Astrocyte (in vitro differentiated cells and primary cell): ENCODE results near the gene EPS8L3. TPM values are rescaled to one million over a fixed set of nuclear protein-coding genes. Genes with fewer than 3 reads are reported as not detected.

Experiments used
- DNase-seq: peaks from one replicate; pipeline ENCODE4 v3.0.0-alpha.2; 2010; ENCODE audit warnings: low read depth
- FAIRE-seq: peaks from 2 replicates; lab custom pipeline; 2011; peaks lifted over from hg19 to GRCh38; lab: Jason Lieb, UNC
- H2AFZ ChIP-seq: 2 replicates; pipeline ENCODE4 v1.6.0; 2012; ENCODE audit warnings: low read depth, low read length, inconsistent platforms
- H3K27ac ChIP-seq: 2 replicates; pipeline ENCODE4 v1.5.1; 2011; ENCODE audit warnings: low read depth, low read length, inconsistent platforms
- H3K27me3 ChIP-seq: 2 replicates; pipeline ENCODE4 v1.6.0; 2011; ENCODE audit warnings: low read length, inconsistent platforms; ENCODE audit not compliant: insufficient read depth
- H3K36me3 ChIP-seq: 2 replicates; pipeline ENCODE4 v1.5.1; 2011; ENCODE audit warnings: low read length, inconsistent platforms; ENCODE audit not compliant: insufficient read depth
- H3K4me1 ChIP-seq: 2 replicates; pipeline ENCODE4 v1.5.1; 2011; ENCODE audit warnings: low read length, inconsistent platforms; ENCODE audit not compliant: insufficient read depth
- H3K4me2 ChIP-seq: 2 replicates; pipeline ENCODE4 v1.6.0; 2012; ENCODE audit warnings: low read length, inconsistent platforms
- H3K4me3 ChIP-seq: 2 replicates; pipeline ENCODE4 v1.5.1; 2011; ENCODE audit warnings: low read depth, mild to moderate bottlenecking, low read length, inconsistent platforms; ENCODE audit not compliant: insufficient read depth
- H3K79me2 ChIP-seq: 2 replicates; pipeline ENCODE4 v1.6.0; 2012; ENCODE audit warnings: mild to moderate bottlenecking, low read length, inconsistent platforms; ENCODE audit not compliant: insufficient read depth
- H3K9ac ChIP-seq: 2 replicates; pipeline ENCODE4 v1.6.0; 2012; ENCODE audit warnings: mild to moderate bottlenecking, low read length, inconsistent platforms
- H3K9me3 ChIP-seq: 2 replicates; pipeline ENCODE4 v1.5.1; 2012; ENCODE audit warnings: low read depth, mild to moderate bottlenecking, low read length, inconsistent platforms; ENCODE audit not compliant: insufficient read depth
- H4K20me1 ChIP-seq: 2 replicates; pipeline ENCODE4 v1.6.0; 2012; ENCODE audit warnings: low read length, inconsistent platforms; ENCODE audit not compliant: insufficient read depth
- H3K27ac Mint-ChIP-seq: one replicate; pipeline ENCODE4 v1.8.0; 2021; ENCODE audit warnings: mild to moderate bottlenecking, mixed read lengths; ENCODE audit not compliant: unreplicated experiment
- H3K27me3 Mint-ChIP-seq: one replicate; pipeline ENCODE4 v1.8.0; 2021; ENCODE audit warnings: low read depth, mixed read lengths; ENCODE audit not compliant: unreplicated experiment
- H3K36me3 Mint-ChIP-seq: one replicate; pipeline ENCODE4 v1.8.0; 2021; ENCODE audit warnings: low read depth, mixed read lengths; ENCODE audit not compliant: unreplicated experiment
- H3K4me1 Mint-ChIP-seq: one replicate; pipeline ENCODE4 v1.8.0; 2021; ENCODE audit warnings: low read depth, mixed read lengths; ENCODE audit not compliant: unreplicated experiment
- H3K4me3 Mint-ChIP-seq: one replicate; pipeline ENCODE4 v1.8.0; 2021; ENCODE audit warnings: mild to moderate bottlenecking, moderate library complexity, mixed read lengths; ENCODE audit not compliant: unreplicated experiment
- H3K9me3 Mint-ChIP-seq: one replicate; pipeline ENCODE4 v1.8.0; 2021; ENCODE audit warnings: mild to moderate bottlenecking, mixed read lengths; ENCODE audit not compliant: unreplicated experiment
- CTCF ChIP-seq: IDR thresholded peaks from 2 replicates; pipeline ENCODE4 v1.5.1; 2011; ENCODE audit warnings: low read depth, mild to moderate bottlenecking, inconsistent platforms, low read length, moderate library complexity; ENCODE audit not compliant: insufficient read depth
- EZH2 ChIP-seq: IDR thresholded peaks from 2 replicates; pipeline ENCODE4 v1.6.1; 2012; ENCODE audit warnings: mild to moderate bottlenecking, low read length, inconsistent platforms; ENCODE audit not compliant: insufficient read depth
- total RNA-seq: library from RNA; stranded (reverse); gene quantifications from 2 replicates; pipeline ENCODE4 v1.2.1, GENCODE V29; 2021

EPS8L3 gene
- total RNA-seq, 1 donor from 2014 or later: not detected

GRCh38 chr1:109762821-109763645 lies 690 bp downstream of the EPS8L3 start:
- DNase-seq (peak; percentile 68), FAIRE-seq (no peak)
- Histone ChIP-seq H3K4me2 (no peak overlapping the region), H3K27ac (peak overlapping the region; percentile 12), H3K27me3 (no peaks in the 10 kb centered on the region), H4K20me1 (no peaks in the 10 kb centered on the region), H3K9ac (no peak overlapping the region), H3K9me3 (no peaks in the 10 kb centered on the region), H2AFZ (peak overlapping the region; percentile 60), H3K79me2 (no peaks in the 10 kb centered on the region), H3K4me1 (peaks cover 7% of the 10 kb centered on the region), H3K4me3 (no peak overlapping the region), H3K36me3 (no peaks in the 10 kb centered on the region)
- TF ChIP-seq EZH2 (no peak), CTCF (no peak)
- Mint-ChIP-seq H3K36me3 (peaks cover 7% of the 10 kb centered on the region), H3K4me1 (peaks cover 2% of the 10 kb centered on the region), H3K9me3 (peaks cover 2% of the 10 kb centered on the region), H3K27me3 (peaks cover 29% of the 10 kb centered on the region), H3K27ac (no peak overlapping the region), H3K4me3 (no peak overlapping the region)

- TF ChIP-seq CTCF (no peak), EZH2 (no peak)
- Histone ChIP-seq H2AFZ (no peak overlapping the region), H3K27me3 (no peaks in the 10 kb centered on the region), H3K9me3 (no peaks in the 10 kb centered on the region), H4K20me1 (no peaks in the 10 kb centered on the region), H3K36me3 (no peaks in the 10 kb centered on the region), H3K27ac (no peak overlapping the region), H3K4me1 (peaks cover 7% of the 10 kb centered on the region), H3K79me2 (no peaks in the 10 kb centered on the region), H3K9ac (no peak overlapping the region), H3K4me2 (no peak overlapping the region), H3K4me3 (no peak overlapping the region)
- Mint-ChIP-seq H3K4me1 (peaks cover 2% of the 10 kb centered on the region), H3K4me3 (no peak overlapping the region), H3K9me3 (peaks cover 2% of the 10 kb centered on the region), H3K27me3 (peaks cover 35% of the 10 kb centered on the region), H3K36me3 (peaks cover 9% of the 10 kb centered on the region), H3K27ac (no peak overlapping the region)
- DNase-seq: no peak
- FAIRE-seq: no peak
Observed at GRCh38 chr1:109762039-109762585, 1.6 kb downstream of the EPS8L3 start.
